Measurements from ENCODE around the gene ARSG. TPM values are rescaled to one million over a fixed set of nuclear protein-coding genes. Genes with fewer than 3 reads are reported as not detected.

ARSG gene
- polyA plus RNA-seq, 1 of the 3 experiments (the other 2 are of a cell fraction): 0.41 TPM

DNA sequence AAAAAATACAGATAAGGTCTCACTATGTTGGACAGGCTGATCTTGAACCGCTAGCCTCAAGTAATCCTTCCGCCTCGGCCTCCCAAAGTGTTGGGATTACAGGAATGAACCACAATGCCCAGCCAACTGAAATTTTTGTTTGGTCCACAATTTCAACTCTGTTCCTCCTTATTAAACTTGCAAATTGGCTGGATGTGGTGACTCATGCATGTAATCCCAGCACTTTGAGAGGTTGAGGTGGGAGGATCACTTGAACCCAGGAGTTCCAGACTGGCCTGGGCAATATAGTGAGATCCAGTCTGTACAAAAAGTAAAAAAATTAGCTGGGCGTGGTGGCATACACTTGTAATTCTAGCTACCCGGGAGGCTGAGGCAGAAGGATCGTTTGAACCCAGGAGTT, 13.4 kb downstream of the ARSG start:
- Histone ChIP-seq H3K9me3 (no peaks in the 10 kb centered on the region), H4K20me1 (ENCODE audit: insufficient read depth) (no peaks in the 10 kb centered on the region), H3K9ac (no peak overlapping the region), H3K27me3 (ENCODE audit: insufficient read depth) (peaks cover 7% of the 10 kb centered on the region; the same call in 1 of the 2 replicates), H3K9me2 (no peaks in the 10 kb centered on the region), H3K36me3 (replicated peaks in 1 of 2; ENCODE audit: control insufficient read depth in 1 of 2, insufficient read depth in 2 of 2, low read length in 1 of 2) (no peaks in the 10 kb centered on the region), H2AFZ (ENCODE audit: low read depth) (no peak overlapping the region), H3K79me2 (ENCODE audit: insufficient read depth) (no peaks in the 10 kb centered on the region), H3K4me1 (ENCODE audit: control insufficient read depth in 1 of 2, insufficient read depth in 2 of 2, low read depth in 1 of 2, low read length in 1 of 2) (no peaks in the 10 kb centered on the region; a peak in 1 of 4 replicates), H3K4me3 (ENCODE audit: low read depth in 2 of 2, low read length in 1 of 2) (no peak overlapping the region), H3K27ac (ENCODE audit: low read depth in 2 of 2, low read length in 1 of 2) (no peak overlapping the region), H3K4me2 (no peak overlapping the region), H3F3A (replicated peaks; ENCODE audit: insufficient read depth) (no peaks in the 10 kb centered on the region)
- no peak for DNase-seq
- 60% methylated on average over 6 of the region's 6 CpGs for WGBS (ENCODE audit: low lambda C conversion rate)
- TF ChIP-seq, protein P1, sequence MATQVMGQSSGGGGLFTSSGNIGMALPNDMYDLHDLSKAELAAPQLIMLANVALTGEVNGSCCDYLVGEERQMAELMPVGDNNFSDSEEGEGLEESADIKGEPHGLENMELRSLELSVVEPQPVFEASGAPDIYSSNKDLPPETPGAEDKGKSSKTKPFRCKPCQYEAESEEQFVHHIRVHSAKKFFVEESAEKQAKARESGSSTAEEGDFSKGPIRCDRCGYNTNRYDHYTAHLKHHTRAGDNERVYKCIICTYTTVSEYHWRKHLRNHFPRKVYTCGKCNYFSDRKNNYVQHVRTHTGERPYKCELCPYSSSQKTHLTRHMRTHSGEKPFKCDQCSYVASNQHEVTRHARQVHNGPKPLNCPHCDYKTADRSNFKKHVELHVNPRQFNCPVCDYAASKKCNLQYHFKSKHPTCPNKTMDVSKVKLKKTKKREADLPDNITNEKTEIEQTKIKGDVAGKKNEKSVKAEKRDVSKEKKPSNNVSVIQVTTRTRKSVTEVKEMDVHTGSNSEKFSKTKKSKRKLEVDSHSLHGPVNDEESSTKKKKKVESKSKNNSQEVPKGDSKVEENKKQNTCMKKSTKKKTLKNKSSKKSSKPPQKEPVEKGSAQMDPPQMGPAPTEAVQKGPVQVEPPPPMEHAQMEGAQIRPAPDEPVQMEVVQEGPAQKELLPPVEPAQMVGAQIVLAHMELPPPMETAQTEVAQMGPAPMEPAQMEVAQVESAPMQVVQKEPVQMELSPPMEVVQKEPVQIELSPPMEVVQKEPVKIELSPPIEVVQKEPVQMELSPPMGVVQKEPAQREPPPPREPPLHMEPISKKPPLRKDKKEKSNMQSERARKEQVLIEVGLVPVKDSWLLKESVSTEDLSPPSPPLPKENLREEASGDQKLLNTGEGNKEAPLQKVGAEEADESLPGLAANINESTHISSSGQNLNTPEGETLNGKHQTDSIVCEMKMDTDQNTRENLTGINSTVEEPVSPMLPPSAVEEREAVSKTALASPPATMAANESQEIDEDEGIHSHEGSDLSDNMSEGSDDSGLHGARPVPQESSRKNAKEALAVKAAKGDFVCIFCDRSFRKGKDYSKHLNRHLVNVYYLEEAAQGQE (IDR thresholded peaks at IDR 0.05; ENCODE audit: low read depth, low read length): no peak
- TF ChIP-seq GABPA (IDR thresholded peaks at IDR 0.05; ENCODE audit: low read depth): no peak
- no peak for TF ChIP-seq EP300 (IDR thresholded peaks at IDR 0.05; ENCODE audit: borderline replicate concordance in 1 of 2, low read depth in 1 of 2, low read length in 1 of 2)
- TF ChIP-seq RAD21 (IDR thresholded peaks at IDR 0.05; ENCODE audit: low read length): no peak
- TF ChIP-seq MEF2A (IDR thresholded peaks at IDR 0.05; ENCODE audit: borderline replicate concordance, low read depth): no peak
- TF ChIP-seq JUND (IDR thresholded peaks at IDR 0.05): no peak
- TF ChIP-seq POLR2AphosphoS5 (IDR thresholded peaks at IDR 0.05; ENCODE audit: low read depth, low read length): no peak
- TF ChIP-seq SMC3 (IDR thresholded peaks at IDR 0.05; ENCODE audit: low read depth, low read length): no peak
- TF ChIP-seq, protein P2, sequence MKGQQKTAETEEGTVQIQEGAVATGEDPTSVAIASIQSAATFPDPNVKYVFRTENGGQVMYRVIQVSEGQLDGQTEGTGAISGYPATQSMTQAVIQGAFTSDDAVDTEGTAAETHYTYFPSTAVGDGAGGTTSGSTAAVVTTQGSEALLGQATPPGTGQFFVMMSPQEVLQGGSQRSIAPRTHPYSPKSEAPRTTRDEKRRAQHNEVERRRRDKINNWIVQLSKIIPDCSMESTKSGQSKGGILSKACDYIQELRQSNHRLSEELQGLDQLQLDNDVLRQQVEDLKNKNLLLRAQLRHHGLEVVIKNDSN (IDR thresholded peaks at IDR 0.05; ENCODE audit: borderline replicate concordance, low read depth): no peak
- no peak for TF ChIP-seq SIN3A (IDR thresholded peaks at IDR 0.05; ENCODE audit: borderline replicate concordance, low read depth, low read length)
- no peak for TF ChIP-seq ELF1 (IDR thresholded peaks at IDR 0.05)
- TF ChIP-seq, protein P3, sequence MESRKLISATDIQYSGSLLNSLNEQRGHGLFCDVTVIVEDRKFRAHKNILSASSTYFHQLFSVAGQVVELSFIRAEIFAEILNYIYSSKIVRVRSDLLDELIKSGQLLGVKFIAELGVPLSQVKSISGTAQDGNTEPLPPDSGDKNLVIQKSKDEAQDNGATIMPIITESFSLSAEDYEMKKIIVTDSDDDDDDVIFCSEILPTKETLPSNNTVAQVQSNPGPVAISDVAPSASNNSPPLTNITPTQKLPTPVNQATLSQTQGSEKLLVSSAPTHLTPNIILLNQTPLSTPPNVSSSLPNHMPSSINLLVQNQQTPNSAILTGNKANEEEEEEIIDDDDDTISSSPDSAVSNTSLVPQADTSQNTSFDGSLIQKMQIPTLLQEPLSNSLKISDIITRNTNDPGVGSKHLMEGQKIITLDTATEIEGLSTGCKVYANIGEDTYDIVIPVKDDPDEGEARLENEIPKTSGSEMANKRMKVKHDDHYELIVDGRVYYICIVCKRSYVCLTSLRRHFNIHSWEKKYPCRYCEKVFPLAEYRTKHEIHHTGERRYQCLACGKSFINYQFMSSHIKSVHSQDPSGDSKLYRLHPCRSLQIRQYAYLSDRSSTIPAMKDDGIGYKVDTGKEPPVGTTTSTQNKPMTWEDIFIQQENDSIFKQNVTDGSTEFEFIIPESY (IDR thresholded peaks at IDR 0.05; ENCODE audit: borderline replicate concordance, low read depth): no peak
- no peak for TF ChIP-seq RFX5 (IDR thresholded peaks at IDR 0.05; ENCODE audit: low read length)
- no peak for TF ChIP-seq RCOR1 (IDR thresholded peaks at IDR 0.05; ENCODE audit: low read length)
- no peak for TF ChIP-seq NRF1 (IDR thresholded peaks at IDR 0.05; ENCODE audit: low read depth, low read length)
- TF ChIP-seq FOXJ3 (CRISPR knock-in tag; IDR thresholded peaks at IDR 0.05): no peak
- TF ChIP-seq NFIC (IDR thresholded peaks at IDR 0.05; ENCODE audit: borderline replicate concordance): no peak
- TF ChIP-seq, protein P4, sequence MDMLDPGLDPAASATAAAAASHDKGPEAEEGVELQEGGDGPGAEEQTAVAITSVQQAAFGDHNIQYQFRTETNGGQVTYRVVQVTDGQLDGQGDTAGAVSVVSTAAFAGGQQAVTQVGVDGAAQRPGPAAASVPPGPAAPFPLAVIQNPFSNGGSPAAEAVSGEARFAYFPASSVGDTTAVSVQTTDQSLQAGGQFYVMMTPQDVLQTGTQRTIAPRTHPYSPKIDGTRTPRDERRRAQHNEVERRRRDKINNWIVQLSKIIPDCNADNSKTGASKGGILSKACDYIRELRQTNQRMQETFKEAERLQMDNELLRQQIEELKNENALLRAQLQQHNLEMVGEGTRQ (IDR thresholded peaks at IDR 0.05; ENCODE audit: borderline replicate concordance, low read depth, low read length): no peak
- no peak for TF ChIP-seq TEAD4 (IDR thresholded peaks at IDR 0.05; ENCODE audit: borderline replicate concordance, insufficient read depth)
- CTCF ChIA-PET: no interaction called here
- POLR2A ChIA-PET: no interaction called here

Data from SK-N-SH (cell line).